GM19395 (cell line): ENCODE data around the gene PRPF19.

ENCODE experiments used
- ATAC-seq: cut with Tn5 transposase; IDR thresholded peaks from one replicate; pipeline ENCODE4 v1.9.1; 2021; ENCODE audit warnings: mild to moderate bottlenecking, moderate library complexity; ENCODE audit not compliant: unreplicated experiment

Gene PRPF19

GRCh38 chr11:60862171-60862570 is 44.2 kb downstream of the PRPF19 start:
- no peak for ATAC-seq

GRCh38 chr11:60860943-60861342 is 45.4 kb downstream of the PRPF19 start:
- ATAC-seq, result no peak

- ATAC-seq, result no peak
These were observed 46.7 kb downstream of the PRPF19 start for GRCh38 chr11:60859616-60860250.

GRCh38 chr11:60858731-60859464 is 47.5 kb downstream of the PRPF19 start:
- no peak for ATAC-seq

GRCh38 chr11:60858236-60858635 is 48.1 kb downstream of the PRPF19 start:
- ATAC-seq, result no peak

GRCh38 chr11:60857378-60858232 is 48.8 kb downstream of the PRPF19 start:
- ATAC-seq, result no peak

GRCh38 chr11:60855726-60856633 is 50.4 kb downstream of the PRPF19 start, which contains the start of gene PTGDR2:
Gene PTGDR2 (minus strand): TSS chr11:60855950. CDS start chr11:60853722, 2,228 bp downstream.
- no peak for ATAC-seq

GRCh38 chr11:60854847-60855725 is 51.3 kb downstream of the PRPF19 start:
- no peak for ATAC-seq

GRCh38 chr11:60854140-60854846 is 52.1 kb downstream of the PRPF19 start:
- no peak for ATAC-seq

- ATAC-seq, result no peak
These were observed 53.1 kb downstream of the PRPF19 start for GRCh38 chr11:60852982-60853950.

- no peak for ATAC-seq
These were observed 54.0 kb downstream of the PRPF19 start for GRCh38 chr11:60852117-60852981.

- ATAC-seq, result no peak
These were observed 54.9 kb downstream of the PRPF19 start for GRCh38 chr11:60851327-60852104.

- no peak for ATAC-seq
These were observed 56.5 kb downstream of the PRPF19 start for GRCh38 chr11:60849641-60850520.

- no peak for ATAC-seq
These were observed 57.7 kb downstream of the PRPF19 start for GRCh38 chr11:60848714-60849151.

GRCh38 chr11:60847896-60848295 is 58.5 kb downstream of the PRPF19 start:
- no peak for ATAC-seq
